ENCODE measurements around the gene CATSPERZ. TPM values are rescaled to one million over a fixed set of nuclear protein-coding genes. Genes with fewer than 3 reads are reported as not detected.

Gene CATSPERZ
- total and polyA plus RNA-seq, 2 of the 13 experiments (the other 11 are each of a cell fraction or from before 2014, with no cell fraction given) = 0.22 to 0.48 TPM

DNA sequence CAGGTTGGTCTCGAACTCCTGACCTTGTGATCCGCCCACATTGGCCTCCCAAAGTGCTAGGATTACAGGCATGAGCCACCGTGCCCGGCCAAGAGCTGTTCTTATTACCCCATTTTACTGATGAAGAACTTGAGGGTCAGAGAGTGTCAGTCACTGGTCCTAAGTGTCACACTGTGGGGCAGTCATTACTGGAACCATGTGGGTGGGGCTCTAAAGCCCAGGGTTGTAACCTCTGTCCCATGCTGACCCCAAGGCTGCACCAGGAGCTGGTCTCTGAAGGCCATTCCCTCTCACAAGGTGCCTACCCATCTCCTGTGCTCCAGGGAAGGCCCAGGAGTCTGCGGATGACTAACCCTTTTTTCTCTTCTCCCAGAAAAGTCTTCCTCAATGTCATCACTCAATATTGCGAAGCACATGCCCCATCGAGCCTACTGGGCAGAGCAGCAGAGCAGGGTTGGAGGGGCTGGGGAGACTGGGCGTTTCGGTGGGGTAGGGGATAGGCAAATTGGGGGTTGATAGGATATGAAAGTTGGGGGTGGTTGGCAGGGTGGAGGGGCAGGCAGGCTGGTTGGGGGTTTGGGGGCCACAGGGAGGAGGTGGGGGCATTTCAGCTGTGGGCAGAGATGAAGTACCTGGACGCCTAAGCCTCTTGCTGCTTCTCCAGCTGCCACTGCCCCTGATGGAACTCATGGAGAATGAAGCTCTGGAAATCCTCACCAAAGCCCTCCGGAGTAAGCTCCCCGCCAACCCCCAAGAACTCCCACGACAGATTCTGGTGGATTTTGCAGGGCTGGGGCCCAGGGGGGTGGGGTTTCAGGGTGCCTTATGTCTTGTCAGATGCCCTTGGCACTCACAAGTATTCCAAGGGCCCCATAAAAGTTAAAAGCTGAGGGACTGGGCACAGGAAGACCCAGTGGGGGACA lies 3.2 kb downstream of the CATSPERZ start:
- BruUV-seq (replicated peaks) = no TSS peak
- peak overlapping the region; percentile 84 for H3K4me2 ChIP-seq (ENCODE audit: low read depth, low read length)
- intact Hi-C loops (cut with micrococcal nuclease; ENCODE audit: unreplicated experiment) (loop anchor here (2.0 to 10.0 kb wide), 3 partner anchors 33 to 119 kb away; partner anchors contain the start of genes PPP1R14B and STIP1), in situ Hi-C loops (cut with HindIII; ENCODE audit: extremely low pct_ligation_motif_present, low pct_unique_long_range_greater_than_20kb) (loop anchor here (5.0 kb wide), 1 partner anchor 61 kb away; the partner anchor contains the start of gene FKBP2)
- H4K20me1 ChIP-seq (ENCODE audit: insufficient read depth, low read length) = no peaks in the 10 kb centered on the region
- CTCF ChIA-PET (ENCODE audit: low intra/inter-chr PET ratio, low total read pairs) = interaction anchor here (1.3 to 2.4 kb wide), 2 partner anchors 32 to 99 kb away, joined by 7 to 12 read pairs; no protein-coding TSS in a partner anchor
- POLR2A ChIA-PET = interaction anchor here (0.9 to 5.5 kb wide), 14 partner anchors 13 to 118 kb away, joined by 3 to 103 read pairs (median 8); partner anchors contain the start of genes BAD, FKBP2, GPR137 and KCNK4
- WGBS (ENCODE audit: low lambda C conversion rate) = 48% methylated on average over 11 of the region's 13 CpGs
- peaks cover 15% of the 10 kb centered on the region for H3K79me2 ChIP-seq (ENCODE audit: insufficient read depth, low read length)
- peak overlapping the region; percentile 51 to 79 (median 70); a peak in 4 of 6 replicates for H3K4me3 ChIP-seq (replicated peaks in 1 of 3; ENCODE audit: insufficient read depth in 1 of 3, low read depth in 2 of 3, low read length in 3 of 3)
- H3K27me3 ChIP-seq (ENCODE audit: control insufficient read depth in 1 of 2, insufficient read depth in 2 of 2, low read length in 2 of 2) = peaks cover 5 to 25% of the 10 kb centered on the region in 2 experiments; a peak in 4 of 5 replicates
- no peak overlapping the region for H3K27ac ChIP-seq (ENCODE audit: extremely low read length, insufficient read depth, low read length)
- peaks cover 62% of the 10 kb centered on the region for H3K4me1 ChIP-seq (ENCODE audit: insufficient read depth, low read length)
- TF ChIP-seq ZNF629 (CRISPR knock-in tag; conservative IDR thresholded peaks at IDR 0.05) = peak; percentile 64; the same call in 1 of the 2 replicates
- TF ChIP-seq TSC22D2 (CRISPR knock-in tag; IDR thresholded peaks at IDR 0.05; ENCODE audit: borderline replicate concordance) = no peak
- no peaks in the 10 kb centered on the region for H3K9me3 ChIP-seq (ENCODE audit: low read length)
- no peaks in the 10 kb centered on the region for H3K36me3 ChIP-seq (replicated peaks in 1 of 2; ENCODE audit: control insufficient read depth in 1 of 2, insufficient read depth in 2 of 2, low read length in 2 of 2)
- no peak overlapping the region for H2AFZ ChIP-seq (ENCODE audit: low read length)
- DNase-seq (ENCODE audit: low spot score) (no peak), FAIRE-seq (no peak), ATAC-seq (no peak)
- peak overlapping the region; percentile 88; the same call in 1 of the 2 replicates for H3K9ac ChIP-seq (ENCODE audit: insufficient read depth, low read depth, low read length)

DNA sequence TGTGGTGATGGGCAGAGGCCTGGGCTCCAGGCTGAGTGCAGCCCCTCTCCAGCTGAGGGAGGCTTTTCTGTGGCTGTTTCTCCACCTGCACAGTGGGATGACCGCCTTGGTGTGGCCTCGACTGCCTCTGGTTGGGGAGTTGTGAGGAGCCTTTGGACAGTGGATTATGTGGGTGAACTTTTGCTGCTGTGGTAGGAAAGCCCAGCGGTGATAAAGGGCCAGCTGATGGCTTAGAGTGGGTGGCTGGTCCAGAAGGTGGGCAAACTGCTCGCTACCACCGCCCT lies 3.8 kb downstream of the CATSPERZ start:
- no peaks in the 10 kb centered on the region for H4K20me1 ChIP-seq (ENCODE audit: insufficient read depth, low read length)
- ATAC-seq (no peak), FAIRE-seq (no peak), DNase-seq (ENCODE audit: low spot score) (no peak)
- peak overlapping the region; percentile 84 for H3K4me2 ChIP-seq (ENCODE audit: low read depth, low read length)
- H3K27me3 ChIP-seq (ENCODE audit: control insufficient read depth in 1 of 2, insufficient read depth in 2 of 2, low read length in 2 of 2) = peaks cover 4 to 19% of the 10 kb centered on the region in 2 experiments; a peak in 4 of 5 replicates
- intact Hi-C loops (cut with micrococcal nuclease; ENCODE audit: unreplicated experiment) = loop anchor here (2.0 to 10.0 kb wide), 3 partner anchors 33 to 119 kb away; partner anchors contain the start of genes PPP1R14B and STIP1
- ChIA-PET CTCF (ENCODE audit: low intra/inter-chr PET ratio, low total read pairs) (interaction anchor here (1.3 to 2.4 kb wide), 2 partner anchors 32 to 100 kb away, joined by 7 to 12 read pairs; no protein-coding TSS in a partner anchor), POLR2A (interaction anchor here (0.9 to 5.5 kb wide), 16 partner anchors 13 to 122 kb away, joined by 3 to 103 read pairs (median 5); partner anchors contain the start of genes BAD, FKBP2, GPR137 and KCNK4)
- H3K27ac ChIP-seq (ENCODE audit: extremely low read length, insufficient read depth, low read length) = peak overlapping the region; percentile 94
- no peaks in the 10 kb centered on the region for H3K9me3 ChIP-seq (ENCODE audit: low read length)
- peak overlapping the region; percentile 51 to 79 (median 70); a peak in 5 of 6 replicates for H3K4me3 ChIP-seq (replicated peaks in 1 of 3; ENCODE audit: insufficient read depth in 1 of 3, low read depth in 2 of 3, low read length in 3 of 3)
- BruUV-seq (replicated peaks) = no TSS peak
- H3K36me3 ChIP-seq (replicated peaks in 1 of 2; ENCODE audit: control insufficient read depth in 1 of 2, insufficient read depth in 2 of 2, low read length in 2 of 2) = no peaks in the 10 kb centered on the region
- H2AFZ ChIP-seq (ENCODE audit: low read length) = no peak overlapping the region
- in situ Hi-C loops (cut with HindIII; ENCODE audit: extremely low pct_ligation_motif_present, low pct_unique_long_range_greater_than_20kb) = loop anchor here (5.0 kb wide), 1 partner anchor 62 kb away; the partner anchor contains the start of gene FKBP2
- 18% methylated on average over 3 of the region's 5 CpGs for WGBS (ENCODE audit: low lambda C conversion rate)
- peaks cover 63% of the 10 kb centered on the region for H3K4me1 ChIP-seq (ENCODE audit: insufficient read depth, low read length)
- peaks cover 15% of the 10 kb centered on the region for H3K79me2 ChIP-seq (ENCODE audit: insufficient read depth, low read length)
- peak overlapping the region; percentile 88 for H3K9ac ChIP-seq (ENCODE audit: insufficient read depth, low read depth, low read length)
- TF ChIP-seq ZBTB42 (CRISPR knock-in tag; IDR thresholded peaks at IDR 0.05) (0 out of 2 replicates have a peak, but pooled peaks have one; percentile 1), BHLHE40 (IDR thresholded peaks at IDR 0.05; ENCODE audit: low read length) (no peak), ZEB1 (IDR thresholded peaks at IDR 0.05; ENCODE audit: insufficient replicate concordance, low read depth) (peak; percentile 13)
- TF ChIP-seq, protein P1, sequence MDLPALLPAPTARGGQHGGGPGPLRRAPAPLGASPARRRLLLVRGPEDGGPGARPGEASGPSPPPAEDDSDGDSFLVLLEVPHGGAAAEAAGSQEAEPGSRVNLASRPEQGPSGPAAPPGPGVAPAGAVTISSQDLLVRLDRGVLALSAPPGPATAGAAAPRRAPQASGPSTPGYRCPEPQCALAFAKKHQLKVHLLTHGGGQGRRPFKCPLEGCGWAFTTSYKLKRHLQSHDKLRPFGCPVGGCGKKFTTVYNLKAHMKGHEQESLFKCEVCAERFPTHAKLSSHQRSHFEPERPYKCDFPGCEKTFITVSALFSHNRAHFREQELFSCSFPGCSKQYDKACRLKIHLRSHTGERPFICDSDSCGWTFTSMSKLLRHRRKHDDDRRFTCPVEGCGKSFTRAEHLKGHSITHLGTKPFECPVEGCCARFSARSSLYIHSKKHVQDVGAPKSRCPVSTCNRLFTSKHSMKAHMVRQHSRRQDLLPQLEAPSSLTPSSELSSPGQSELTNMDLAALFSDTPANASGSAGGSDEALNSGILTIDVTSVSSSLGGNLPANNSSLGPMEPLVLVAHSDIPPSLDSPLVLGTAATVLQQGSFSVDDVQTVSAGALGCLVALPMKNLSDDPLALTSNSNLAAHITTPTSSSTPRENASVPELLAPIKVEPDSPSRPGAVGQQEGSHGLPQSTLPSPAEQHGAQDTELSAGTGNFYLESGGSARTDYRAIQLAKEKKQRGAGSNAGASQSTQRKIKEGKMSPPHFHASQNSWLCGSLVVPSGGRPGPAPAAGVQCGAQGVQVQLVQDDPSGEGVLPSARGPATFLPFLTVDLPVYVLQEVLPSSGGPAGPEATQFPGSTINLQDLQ (CRISPR knock-in tag; IDR thresholded peaks at IDR 0.05) = 0 out of 2 replicates have a peak, but pooled peaks have one; percentile 42

Data from HepG2 (cell line).